GM12864 (cell line): ENCODE data around the gene AGK.
"Not testable (repeated sequence)": the region's sequence is repeated elsewhere in the genome, so short reads cannot be mapped to it uniquely, and the experiment has no call there.

Source experiments
- DNase-seq: peaks from one replicate; pipeline ENCODE4 v3.0.0-alpha.2; 2011; ENCODE audit warnings: low read depth
- H3K4me3 ChIP-seq: 2 replicates; pipeline ENCODE4 v1.5.1; 2011; ENCODE audit warnings: mild to moderate bottlenecking, low read depth, low read length, control low read depth
- TF ChIP-seq, protein P1 (sequence below): IDR thresholded peaks from 2 replicates; pipeline ENCODE4 v1.5.1; 2011; ENCODE audit warnings: low read depth, mild to moderate bottlenecking, moderate library complexity, low read length, control low read depth, inconsistent platforms; ENCODE audit errors: missing control alignments

The AGK gene

DNA sequence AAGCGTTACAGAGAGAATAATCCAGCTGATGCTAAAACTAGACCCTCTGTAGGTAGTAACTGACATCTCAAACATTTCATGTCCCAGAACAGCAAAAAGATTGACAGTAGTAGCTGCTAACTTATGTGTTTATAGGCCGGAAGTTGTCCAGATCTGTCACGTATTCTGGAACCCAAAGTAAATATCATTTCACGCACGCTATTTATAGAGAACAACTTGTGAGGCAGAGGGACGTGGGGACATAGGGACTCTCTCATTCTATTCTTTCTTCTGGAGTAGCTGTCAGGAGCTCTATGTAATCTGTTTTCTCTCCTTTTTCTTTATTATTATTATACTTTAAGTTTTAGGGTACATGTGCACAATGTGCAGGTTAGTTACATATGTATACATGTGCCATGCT is 22.3 kb downstream of the AGK start:
- no peak for DNase-seq
- H3K4me3 ChIP-seq: no peak overlapping the region
- TF ChIP-seq, protein P1, sequence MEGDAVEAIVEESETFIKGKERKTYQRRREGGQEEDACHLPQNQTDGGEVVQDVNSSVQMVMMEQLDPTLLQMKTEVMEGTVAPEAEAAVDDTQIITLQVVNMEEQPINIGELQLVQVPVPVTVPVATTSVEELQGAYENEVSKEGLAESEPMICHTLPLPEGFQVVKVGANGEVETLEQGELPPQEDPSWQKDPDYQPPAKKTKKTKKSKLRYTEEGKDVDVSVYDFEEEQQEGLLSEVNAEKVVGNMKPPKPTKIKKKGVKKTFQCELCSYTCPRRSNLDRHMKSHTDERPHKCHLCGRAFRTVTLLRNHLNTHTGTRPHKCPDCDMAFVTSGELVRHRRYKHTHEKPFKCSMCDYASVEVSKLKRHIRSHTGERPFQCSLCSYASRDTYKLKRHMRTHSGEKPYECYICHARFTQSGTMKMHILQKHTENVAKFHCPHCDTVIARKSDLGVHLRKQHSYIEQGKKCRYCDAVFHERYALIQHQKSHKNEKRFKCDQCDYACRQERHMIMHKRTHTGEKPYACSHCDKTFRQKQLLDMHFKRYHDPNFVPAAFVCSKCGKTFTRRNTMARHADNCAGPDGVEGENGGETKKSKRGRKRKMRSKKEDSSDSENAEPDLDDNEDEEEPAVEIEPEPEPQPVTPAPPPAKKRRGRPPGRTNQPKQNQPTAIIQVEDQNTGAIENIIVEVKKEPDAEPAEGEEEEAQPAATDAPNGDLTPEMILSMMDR: no peak

DNA sequence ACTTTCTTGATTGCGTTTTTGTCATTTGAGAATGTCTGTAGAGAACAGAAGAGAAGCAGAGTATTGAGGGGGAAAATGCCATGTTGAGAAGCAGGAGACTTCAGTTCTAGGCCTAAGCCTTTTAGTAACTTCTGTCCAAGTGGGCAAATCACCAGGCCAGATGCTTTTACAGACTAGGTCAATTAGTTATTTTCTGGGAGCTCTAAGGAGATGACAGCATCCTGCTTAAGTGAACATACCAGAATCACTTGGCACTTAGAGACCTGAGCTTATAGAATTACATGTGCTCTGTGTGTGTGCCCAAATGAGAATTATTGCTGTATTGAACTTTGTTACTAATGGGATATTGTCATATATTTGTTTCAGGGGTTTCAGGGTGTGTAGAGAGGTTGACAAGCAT is 24.0 kb downstream of the AGK start:
- DNase-seq: no peak
- TF ChIP-seq, protein P1: no peak
- no peak overlapping the region for H3K4me3 ChIP-seq

DNA sequence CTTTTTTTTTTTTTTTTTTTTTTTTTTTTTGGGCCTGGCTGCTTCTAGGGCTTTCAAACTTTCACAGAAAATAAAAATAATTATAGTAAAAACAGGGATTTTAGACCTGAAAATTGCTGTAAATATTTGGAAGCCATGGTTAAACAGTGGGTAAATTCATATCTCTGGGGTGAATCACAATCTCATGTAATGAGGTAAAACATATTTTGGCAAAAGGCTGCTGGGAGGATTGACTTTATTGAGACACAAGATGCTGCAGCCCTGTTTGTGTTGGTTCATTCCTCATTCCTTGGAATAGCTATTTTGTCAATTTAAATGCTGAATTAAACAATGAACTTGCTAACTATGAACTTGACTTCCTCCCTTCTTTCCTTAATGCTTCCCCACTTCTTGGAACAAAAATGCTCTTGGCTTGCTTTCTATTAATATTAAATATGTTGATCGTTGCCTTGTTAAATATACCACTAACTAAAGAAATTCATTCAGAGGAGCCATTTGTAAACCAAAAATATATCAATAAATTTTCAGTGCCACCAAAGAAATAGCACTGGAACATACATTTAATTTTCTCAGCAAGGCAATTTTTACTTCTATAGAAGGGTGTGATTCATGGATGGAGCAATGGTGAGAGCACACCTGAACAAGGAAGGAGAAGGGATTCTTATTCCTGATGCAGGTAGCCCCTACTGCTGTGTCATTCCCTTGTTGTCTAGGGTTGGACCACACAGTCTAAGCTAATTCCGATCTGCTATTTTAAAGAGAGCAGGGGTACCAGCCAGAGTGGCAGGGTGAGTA is 24.6 kb downstream of the AGK start:
- H3K4me3 ChIP-seq: no peak overlapping the region
- DNase-seq: no peak
- TF ChIP-seq, protein P1: no peak

DNA sequence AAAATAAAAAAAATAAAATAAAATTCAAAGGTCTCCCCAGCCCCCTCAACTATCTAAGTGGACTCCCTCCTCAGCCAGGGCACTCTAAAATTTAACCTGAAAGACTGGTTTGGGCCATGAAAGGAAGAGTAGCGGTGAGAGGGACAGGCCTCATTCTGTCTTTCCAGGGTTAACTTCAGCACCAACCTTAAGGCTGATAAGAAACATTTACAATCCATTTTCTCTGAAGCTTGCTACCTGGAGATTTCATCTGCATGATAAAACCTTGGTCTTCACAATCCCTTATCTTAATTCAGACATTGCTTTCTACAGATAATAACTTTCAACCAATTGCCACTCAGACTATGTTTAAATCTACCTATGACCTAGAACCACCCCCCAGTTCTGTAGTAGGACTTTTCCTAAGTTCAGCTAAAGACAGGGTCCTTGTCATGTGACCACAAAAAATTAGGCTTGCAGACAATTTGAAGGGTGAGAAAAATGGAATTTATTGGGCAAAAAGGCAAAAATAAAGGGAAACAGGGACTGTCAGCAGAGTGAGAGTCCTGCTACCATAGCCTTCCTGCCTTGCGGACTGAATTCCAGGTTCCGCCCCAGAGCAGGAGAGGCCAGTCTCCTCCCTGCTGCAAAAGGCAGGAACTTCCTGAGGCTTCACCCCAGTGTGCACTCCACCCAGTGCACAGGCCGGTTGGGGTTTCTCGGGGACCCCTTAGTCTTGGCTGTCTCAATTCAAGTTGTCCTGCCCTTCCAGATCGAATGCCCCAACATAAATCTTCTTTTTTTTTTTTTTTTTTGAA is 26.0 kb downstream of the AGK start:
- TF ChIP-seq, protein P1: no peak
- DNase-seq: no peak
- H3K4me3 ChIP-seq: no peak overlapping the region

DNA sequence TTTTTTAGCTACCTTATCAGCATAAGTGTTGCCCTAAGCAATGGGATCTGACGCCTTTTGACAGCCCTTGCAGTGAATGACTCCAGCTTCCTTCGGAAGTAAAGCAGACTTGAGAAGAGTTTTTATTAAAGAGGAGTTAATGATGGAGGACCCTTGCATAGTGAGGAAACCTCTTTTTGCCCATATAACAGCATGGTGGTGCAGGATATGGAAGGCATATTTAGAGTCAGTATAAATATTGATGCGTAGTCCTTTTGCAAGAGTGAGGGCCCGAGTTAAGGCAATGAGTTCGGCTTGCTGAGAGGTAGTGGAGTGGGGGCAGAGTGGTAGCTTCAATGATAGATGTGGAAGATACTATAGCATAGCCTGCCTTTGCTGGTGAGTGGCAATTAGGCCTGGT is 28.7 kb downstream of the AGK start:
- not testable (repeated sequence) for H3K4me3 ChIP-seq

DNA sequence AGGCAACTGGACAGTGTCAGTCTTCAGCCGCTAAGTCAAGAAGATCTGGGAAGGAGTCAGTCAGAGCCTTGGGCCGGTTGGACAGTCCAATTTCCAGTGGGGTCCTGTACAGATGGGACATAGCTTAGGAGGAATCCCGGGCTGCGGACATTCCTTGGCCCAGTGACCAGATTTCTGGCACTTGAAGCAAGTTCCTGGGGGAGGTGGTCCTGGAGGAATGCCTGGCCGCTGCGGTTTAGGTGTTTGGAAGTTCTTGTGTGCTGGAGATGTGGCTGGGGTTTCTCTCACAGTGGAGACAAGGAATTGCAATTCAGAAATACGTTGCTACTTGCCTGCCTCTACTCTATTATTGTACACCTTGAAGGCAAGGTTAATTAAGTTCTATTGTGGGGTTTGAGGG is 30.9 kb downstream of the AGK start:
- DNase-seq, H3K4me3 ChIP-seq: not testable (repeated sequence)

More for the DNA sequence above, 28.7 kb downstream of the AGK start:
- not testable (repeated sequence) for DNase-seq

DNA sequence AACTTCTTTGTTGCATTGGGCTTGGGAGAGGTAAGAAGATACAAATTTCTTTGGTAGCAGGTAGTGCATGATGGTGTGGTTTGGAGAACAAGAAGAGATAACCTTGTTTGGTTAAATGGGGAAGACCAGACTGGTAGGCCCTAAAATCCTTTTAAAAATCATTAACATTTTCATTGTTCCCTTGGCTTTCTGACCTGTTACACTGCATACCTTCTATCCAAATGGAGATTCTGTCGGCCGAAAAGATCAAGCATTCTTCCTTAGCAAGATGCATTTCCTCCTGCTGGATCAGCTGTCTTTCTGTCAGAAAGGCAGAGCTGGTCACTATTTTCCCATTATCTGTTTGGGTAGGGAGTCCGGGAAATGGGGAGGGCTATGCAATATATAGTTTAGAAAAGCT is 33.7 kb downstream of the AGK start:
- no peak overlapping the region for H3K4me3 ChIP-seq
- TF ChIP-seq, protein P1: no peak
- no peak for DNase-seq
